ENCODE results near the gene UGT1A8. TPM values are rescaled to one million over a fixed set of nuclear protein-coding genes. Genes with fewer than 3 reads are reported as not detected.
"Not testable (repeated sequence)": the region's sequence is repeated elsewhere in the genome, so short reads cannot be mapped to it uniquely, and the experiment has no call there.

The UGT1A8 gene
- polyA plus RNA-seq, 1 donor, result not detected

DNA sequence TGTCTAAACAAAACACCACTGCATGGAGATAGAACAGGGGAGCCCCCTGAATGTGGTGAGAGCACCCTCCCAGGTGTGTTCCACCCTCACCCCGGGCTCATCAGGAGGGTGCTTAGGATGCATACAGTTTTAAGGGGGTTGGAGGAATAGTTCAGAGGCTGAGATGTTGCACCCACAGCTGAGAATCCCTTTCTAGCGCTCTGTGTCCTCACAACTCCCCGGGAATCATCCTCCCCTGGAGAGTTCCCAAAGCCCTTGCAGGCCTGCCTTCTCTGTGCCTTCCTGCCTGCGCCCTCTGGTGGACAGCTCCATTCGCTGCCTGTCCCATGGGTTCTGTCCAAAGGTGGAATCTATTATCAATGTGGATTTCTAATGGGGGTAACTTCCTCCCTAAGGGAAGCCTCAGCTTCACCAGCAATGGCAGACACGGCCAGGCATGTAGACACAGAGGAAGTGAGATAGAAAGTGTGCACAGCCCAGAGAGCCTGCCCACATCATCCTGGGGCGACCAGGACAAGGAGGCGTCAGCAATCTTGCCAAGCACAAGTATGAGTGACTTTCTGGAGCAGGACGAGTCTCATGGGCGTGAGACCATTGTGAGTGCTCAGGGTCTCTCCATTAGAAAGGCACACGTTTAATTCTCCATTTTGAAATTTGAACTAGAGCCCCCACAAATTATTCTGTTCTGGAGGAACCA is 94.0 kb downstream of the UGT1A8 start:
- DNase-seq, result peak; percentile 56 to 68
- no peaks in the 10 kb centered on the region for H3K36me3 ChIP-seq (ENCODE audit: control insufficient read depth, insufficient read depth, low read length)
- no peaks in the 10 kb centered on the region for H3K9me3 ChIP-seq (ENCODE audit: control insufficient read depth, low read depth, low read length)
- no peak overlapping the region for H3K27ac ChIP-seq (ENCODE audit: low read length)
- H3K27me3 ChIP-seq (ENCODE audit: control insufficient read depth, insufficient read depth, low read length), result no peaks in the 10 kb centered on the region
- WGBS (ENCODE audit: insufficient coverage, low lambda C conversion rate), result no CpG with 5 or more reads among the region's 11 CpGs
- no peak overlapping the region for H3K4me3 ChIP-seq (ENCODE audit: low read length)
- peaks cover 20% of the 10 kb centered on the region for H3K4me1 ChIP-seq (ENCODE audit: control insufficient read depth, insufficient read depth, low read length)

DNA sequence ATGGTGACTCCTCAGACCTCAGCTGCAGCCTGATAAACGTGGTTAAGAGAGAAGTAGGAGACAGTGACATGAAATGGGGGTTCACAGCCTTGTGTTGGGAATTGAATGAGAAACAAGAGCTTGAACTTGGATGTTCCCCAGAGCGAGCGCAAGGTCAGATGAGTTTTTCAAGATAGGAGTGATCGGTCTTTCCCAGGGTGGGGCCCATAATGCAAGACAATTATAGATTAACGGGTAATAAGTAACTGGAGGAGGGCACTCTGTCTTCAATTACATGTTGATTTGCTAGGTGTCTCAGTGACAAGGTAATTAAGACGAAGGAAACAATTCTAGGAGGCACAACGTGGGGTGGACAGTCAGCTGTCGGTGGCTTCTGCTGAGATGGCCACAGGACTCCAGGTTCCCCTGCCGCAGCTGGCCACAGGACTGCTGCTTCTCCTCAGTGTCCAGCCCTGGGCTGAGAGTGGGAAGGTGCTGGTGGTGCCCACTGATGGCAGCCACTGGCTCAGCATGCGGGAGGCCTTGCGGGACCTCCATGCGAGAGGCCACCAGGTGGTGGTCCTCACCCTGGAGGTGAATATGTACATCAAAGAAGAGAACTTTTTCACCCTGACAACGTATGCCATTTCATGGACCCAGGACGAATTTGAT is 95.3 kb downstream of the UGT1A8 start, which contains the start of gene UGT1A5:
Gene UGT1A5, plus strand, starts transcription at position 297 of the 651 bp plus-strand sequence. Its CDS starts 85 bp downstream, at position 382.
- Histone ChIP-seq H3K4me1 (ENCODE audit: control insufficient read depth, insufficient read depth, low read length) (peaks cover 16% of the 10 kb centered on the region), H3K27me3 (ENCODE audit: control insufficient read depth, insufficient read depth, low read length) (no peaks in the 10 kb centered on the region), H3K4me3 (ENCODE audit: low read length) (no peak within 1 kb of the TSS), H3K9me3 (ENCODE audit: control insufficient read depth, low read depth, low read length) (no peaks in the 10 kb centered on the region), H3K36me3 (ENCODE audit: control insufficient read depth, insufficient read depth, low read length) (no peaks in the 10 kb centered on the region), H3K27ac (ENCODE audit: low read length) (no peak within 1 kb of the TSS)
- 100% methylated on average over 1 of the region's 14 CpGs for WGBS (ENCODE audit: insufficient coverage, low lambda C conversion rate)
- peak; percentile 35 to 65 for DNase-seq

GRCh38 chr2:233713262-233713615 is 95.8 kb downstream of the UGT1A8 start:
- Histone ChIP-seq H3K9me3 (ENCODE audit: control insufficient read depth, low read depth, low read length) (no peaks in the 10 kb centered on the region), H3K4me1 (ENCODE audit: control insufficient read depth, insufficient read depth, low read length) (peaks cover 16% of the 10 kb centered on the region), H3K27me3 (ENCODE audit: control insufficient read depth, insufficient read depth, low read length) (no peaks in the 10 kb centered on the region), H3K27ac (ENCODE audit: low read length) (no peak overlapping the region), H3K4me3 (ENCODE audit: low read length) (no peak overlapping the region), H3K36me3 (ENCODE audit: control insufficient read depth, insufficient read depth, low read length) (no peaks in the 10 kb centered on the region)
- DNase-seq, result no peak
- WGBS (ENCODE audit: insufficient coverage, low lambda C conversion rate), result 85% methylated on average over 2 of the region's 7 CpGs

GRCh38 chr2:233714121-233714520 is 96.7 kb downstream of the UGT1A8 start:
- Histone ChIP-seq H3K27ac (ENCODE audit: low read length) (no peak overlapping the region), H3K4me3 (ENCODE audit: low read length) (no peak overlapping the region), H3K9me3 (ENCODE audit: control insufficient read depth, low read depth, low read length) (no peaks in the 10 kb centered on the region), H3K27me3 (ENCODE audit: control insufficient read depth, insufficient read depth, low read length) (no peaks in the 10 kb centered on the region), H3K4me1 (ENCODE audit: control insufficient read depth, insufficient read depth, low read length) (peaks cover 16% of the 10 kb centered on the region), H3K36me3 (ENCODE audit: control insufficient read depth, insufficient read depth, low read length) (no peaks in the 10 kb centered on the region)
- no peak for DNase-seq
- WGBS (ENCODE audit: insufficient coverage, low lambda C conversion rate), result 80% methylated on average over 1 of the region's 2 CpGs

- Histone ChIP-seq H3K4me3 (ENCODE audit: low read length) (no peak within 1 kb of the TSS), H3K36me3 (ENCODE audit: control insufficient read depth, insufficient read depth, low read length) (no peaks in the 10 kb centered on the region), H3K27ac (ENCODE audit: low read length) (no peak within 1 kb of the TSS), H3K4me1 (ENCODE audit: control insufficient read depth, insufficient read depth, low read length) (no peaks in the 10 kb centered on the region), H3K27me3 (ENCODE audit: control insufficient read depth, insufficient read depth, low read length) (no peaks in the 10 kb centered on the region), H3K9me3 (ENCODE audit: control insufficient read depth, low read depth, low read length) (no peaks in the 10 kb centered on the region)
- WGBS (ENCODE audit: insufficient coverage, low lambda C conversion rate), result no CpG with 5 or more reads among the region's 7 CpGs
- peak in 1 of 2 donors; percentile 45 for DNase-seq
Observed at GRCh38 chr2:233718552-233718951, 101.1 kb downstream of the UGT1A8 start, which contains the start of gene UGT1A4. Gene UGT1A4, plus strand, starts transcription at chr2:233718736. Its CDS starts 85 bp downstream, at chr2:233718821.

- peak in 1 of 2 donors; percentile 50 for DNase-seq
- WGBS (ENCODE audit: insufficient coverage, low lambda C conversion rate), result 37% methylated on average over 2 of the region's 8 CpGs
Observed at GRCh38 chr2:233728723-233729301, 111.4 kb downstream of the UGT1A8 start, which contains the start of gene UGT1A3. Gene UGT1A3, plus strand, starts transcription at chr2:233729042. Its CDS starts 85 bp downstream, at chr2:233729127.

GRCh38 chr2:233736868-233737653 is 119.6 kb downstream of the UGT1A8 start:
- H3K9me3 ChIP-seq (ENCODE audit: control insufficient read depth, low read depth, low read length); H3K27me3 ChIP-seq (ENCODE audit: control insufficient read depth, insufficient read depth, low read length); H3K4me1 ChIP-seq (ENCODE audit: control insufficient read depth, insufficient read depth, low read length); H3K27ac ChIP-seq (ENCODE audit: low read length); H3K36me3 ChIP-seq (ENCODE audit: control insufficient read depth, insufficient read depth, low read length); H3K4me3 ChIP-seq (ENCODE audit: low read length): not testable (repeated sequence)
- 86% methylated on average over 2 of the region's 14 CpGs for WGBS (ENCODE audit: insufficient coverage, low lambda C conversion rate)
- peak in 1 of 2 donors; percentile 34 for DNase-seq

More at GRCh38 chr2:233728723-233729301, 111.4 kb downstream of the UGT1A8 start, which contains the start of gene UGT1A3:
- Histone ChIP-seq H3K27me3 (ENCODE audit: control insufficient read depth, insufficient read depth, low read length) (no peaks in the 10 kb centered on the region), H3K4me3 (ENCODE audit: low read length) (no peak within 1 kb of the TSS), H3K9me3 (ENCODE audit: control insufficient read depth, low read depth, low read length) (peaks cover 6% of the 10 kb centered on the region), H3K27ac (ENCODE audit: low read length) (no peak within 1 kb of the TSS), H3K36me3 (ENCODE audit: control insufficient read depth, insufficient read depth, low read length) (no peaks in the 10 kb centered on the region), H3K4me1 (ENCODE audit: control insufficient read depth, insufficient read depth, low read length) (no peaks in the 10 kb centered on the region)

DNA sequence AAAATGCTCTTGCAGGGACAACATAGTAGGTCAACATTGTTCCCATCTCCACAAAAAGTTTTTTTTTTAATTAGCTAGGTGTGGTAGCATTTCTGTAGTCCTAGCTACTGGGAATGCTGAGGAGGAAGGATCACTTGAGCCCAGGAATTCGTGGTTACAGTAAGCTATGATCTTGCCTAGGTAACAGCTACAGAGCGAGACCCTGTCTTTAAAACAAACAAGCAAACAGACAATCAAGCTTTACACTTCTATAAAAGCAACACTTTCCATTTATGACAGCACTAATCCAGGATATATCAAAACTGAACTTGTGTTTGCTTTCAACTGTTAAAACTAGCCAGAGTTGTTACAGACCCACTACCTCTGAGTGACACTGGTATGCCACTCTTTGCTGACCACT is 123.4 kb downstream of the UGT1A8 start:
- H3K4me1 ChIP-seq (ENCODE audit: control insufficient read depth, insufficient read depth, low read length), result peaks cover 8% of the 10 kb centered on the region
- DNase-seq, result no peak
- no peaks in the 10 kb centered on the region for H3K27me3 ChIP-seq (ENCODE audit: control insufficient read depth, insufficient read depth, low read length)
- no peak overlapping the region for H3K4me3 ChIP-seq (ENCODE audit: low read length)
- H3K36me3 ChIP-seq (ENCODE audit: control insufficient read depth, insufficient read depth, low read length), result no peaks in the 10 kb centered on the region
- WGBS (ENCODE audit: insufficient coverage, low lambda C conversion rate), result 40% methylated on average over 1 of the region's 2 CpGs
- H3K9me3 ChIP-seq (ENCODE audit: control insufficient read depth, low read depth, low read length), result peaks cover 5% of the 10 kb centered on the region
- H3K27ac ChIP-seq (ENCODE audit: low read length), result no peak overlapping the region

DNA sequence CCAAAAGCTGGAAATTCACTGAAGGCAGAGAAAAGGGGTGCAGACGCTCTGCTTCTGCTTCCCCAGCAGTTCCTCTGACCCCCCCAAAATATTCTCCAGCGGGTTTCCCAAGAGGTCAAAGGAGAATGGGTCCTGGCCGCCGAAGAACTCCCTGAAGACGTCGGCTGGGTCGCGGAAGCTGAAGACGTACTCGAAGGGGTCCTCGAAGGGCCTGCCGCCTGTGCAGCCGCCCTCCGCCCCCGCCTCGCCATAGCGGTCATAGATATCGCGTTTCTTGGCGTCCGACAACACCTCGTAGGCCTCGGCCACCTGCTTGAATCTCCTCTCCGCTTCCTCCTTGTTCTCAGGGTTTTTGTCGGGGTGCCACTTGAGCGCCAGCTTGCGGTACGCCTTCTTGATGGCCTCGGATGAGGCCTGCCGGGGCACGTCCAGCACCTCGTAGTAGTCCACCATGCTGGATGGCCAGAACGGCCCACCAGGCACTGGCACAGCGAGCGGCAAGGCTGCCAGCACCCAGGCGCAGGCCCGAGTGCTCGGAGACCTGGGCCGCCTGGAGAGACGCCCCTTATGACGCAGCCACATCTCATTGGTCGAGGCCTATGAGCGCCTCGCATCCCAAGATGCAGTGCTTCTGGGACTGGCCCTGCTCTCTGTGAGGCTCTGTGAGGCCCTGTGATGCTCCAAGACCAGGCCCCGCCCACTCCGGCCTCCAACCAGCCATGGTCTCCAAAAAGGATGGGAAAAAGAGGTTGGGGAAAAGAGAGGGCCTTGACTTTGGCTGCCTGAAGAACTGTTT is 126.2 kb downstream of the UGT1A8 start:
- peaks cover 12% of the 10 kb centered on the region for H3K4me1 ChIP-seq (ENCODE audit: control insufficient read depth, insufficient read depth, low read length)
- no peaks in the 10 kb centered on the region for H3K36me3 ChIP-seq (ENCODE audit: control insufficient read depth, insufficient read depth, low read length)
- H3K4me3 ChIP-seq (ENCODE audit: low read length), result no peak overlapping the region
- H3K27ac ChIP-seq (ENCODE audit: low read length), result no peak overlapping the region
- WGBS (ENCODE audit: insufficient coverage, low lambda C conversion rate), result no CpG with 5 or more reads among the region's 46 CpGs
- peaks cover 8% of the 10 kb centered on the region for H3K9me3 ChIP-seq (ENCODE audit: control insufficient read depth, low read depth, low read length)
- no peak for DNase-seq
- H3K27me3 ChIP-seq (ENCODE audit: control insufficient read depth, insufficient read depth, low read length), result no peaks in the 10 kb centered on the region

All from large intestine (tissue), 3 donors.